Stomach (tissue), 4 donors: ENCODE results near the gene VGLL4.

Experiments used
- CTCF ChIP-seq, 7 experiments: fragments of 450-650 bp in 4 of 7; fragments of 200-600 bp in 3 of 7; sonication (generic) in 3 of 7; IDR thresholded peaks; one replicate each; pipeline ENCODE4 v1.5.1; 2016 to 2019; ENCODE audit warnings: antibody characterized with exemption in 7 of 7, control low read depth in 2 of 7, mild to moderate bottlenecking in 1 of 7
- POLR2A ChIP-seq, 4 donors: fragments of 450-650 bp; IDR thresholded peaks; one replicate each; pipeline ENCODE4 v1.6.1; 2016; ENCODE audit warnings: antibody characterized with exemption in 4 of 4, control low read depth in 2 of 4, mild to moderate bottlenecking in 1 of 4, moderate library complexity in 1 of 4
- POLR2AphosphoS5 ChIP-seq, 3 donors: sonication (generic); formaldehyde crosslinking; IDR thresholded peaks; one replicate each; pipeline ENCODE4 v1.6.1; 2016; ENCODE audit warnings: antibody characterized with exemption in 3 of 3

- no peak for TF ChIP-seq POLR2A (IDR thresholded peaks at IDR 0.05)
- no peak for TF ChIP-seq POLR2AphosphoS5 (IDR thresholded peaks at IDR 0.05)
- no peak for TF ChIP-seq CTCF (IDR thresholded peaks at IDR 0.05)
These were observed 68.6 kb downstream of the VGLL4 start for GRCh38 chr3:11574981-11575669.
